ENCODE data around the gene METTL8. TPM values are rescaled to one million over a fixed set of nuclear protein-coding genes. Genes with fewer than 3 reads are reported as not detected.

The METTL8 gene
- polyA plus RNA-seq, 3 donors, result 12.0 to 20.9 (median 13.3) TPM

GRCh38 chr2:171347591-171348032 lies 86.2 kb downstream of the METTL8 start:
- DNase-seq, result no peak

GRCh38 chr2:171346723-171347557 lies 86.8 kb downstream of the METTL8 start:
- DNase-seq, result no peak

GRCh38 chr2:171345971-171346722 lies 87.6 kb downstream of the METTL8 start:
- DNase-seq, result no peak

GRCh38 chr2:171344182-171344581 lies 89.6 kb downstream of the METTL8 start:
- DNase-seq, result no peak

GRCh38 chr2:171342067-171342413 lies 91.8 kb downstream of the METTL8 start:
- no peak for DNase-seq

- DNase-seq, result no peak
Measured at GRCh38 chr2:171341394-171342066, 92.3 kb downstream of the METTL8 start.

GRCh38 chr2:171334946-171335345 lies 98.8 kb downstream of the METTL8 start:
- no peak for DNase-seq

- DNase-seq, result no peak
Measured at GRCh38 chr2:171334171-171334570, 99.6 kb downstream of the METTL8 start.

GRCh38 chr2:171330155-171330956 lies 103.4 kb downstream of the METTL8 start:
- DNase-seq, result no peak

- peak; percentile 15 for DNase-seq
Measured at GRCh38 chr2:171327043-171327496, 106.7 kb downstream of the METTL8 start.

GRCh38 chr2:171325886-171326585 lies 107.8 kb downstream of the METTL8 start:
- no peak for DNase-seq

- DNase-seq, result no peak
Measured at GRCh38 chr2:171323971-171324528, 109.7 kb downstream of the METTL8 start.

GRCh38 chr2:171322928-171323327 lies 110.9 kb downstream of the METTL8 start:
- no peak for DNase-seq

- DNase-seq, result no peak
Measured at GRCh38 chr2:171320731-171321130, 113.1 kb downstream of the METTL8 start.

- no peak for DNase-seq
Measured at GRCh38 chr2:171320208-171320621, 113.6 kb downstream of the METTL8 start.

GRCh38 chr2:171319164-171319810 lies 114.5 kb downstream of the METTL8 start:
- DNase-seq, result no peak

- DNase-seq, result no peak
Measured at GRCh38 chr2:171318463-171318934, 115.3 kb downstream of the METTL8 start.

GRCh38 chr2:171317492-171318125 lies 116.2 kb downstream of the METTL8 start:
- no peak for DNase-seq

- DNase-seq, result no peak
Measured at GRCh38 chr2:171316755-171317337, 116.9 kb downstream of the METTL8 start.

Data from renal pelvis (tissue), 4 donors.